D341Med (cell line): Measurements from ENCODE around the gene KRT5.
"Not testable (repeated sequence)": the region's sequence is repeated elsewhere in the genome, so short reads cannot be mapped to it uniquely, and the experiment has no call there.

Source experiments
- DNase-seq: peaks from one replicate; pipeline ENCODE4 v3.0.0; 2012; ENCODE audit warnings: low spot score

KRT5 gene

GRCh38 chr12:52494100-52494499 lies 26.1 kb downstream of the KRT5 start:
- DNase-seq: no peak

DNA sequence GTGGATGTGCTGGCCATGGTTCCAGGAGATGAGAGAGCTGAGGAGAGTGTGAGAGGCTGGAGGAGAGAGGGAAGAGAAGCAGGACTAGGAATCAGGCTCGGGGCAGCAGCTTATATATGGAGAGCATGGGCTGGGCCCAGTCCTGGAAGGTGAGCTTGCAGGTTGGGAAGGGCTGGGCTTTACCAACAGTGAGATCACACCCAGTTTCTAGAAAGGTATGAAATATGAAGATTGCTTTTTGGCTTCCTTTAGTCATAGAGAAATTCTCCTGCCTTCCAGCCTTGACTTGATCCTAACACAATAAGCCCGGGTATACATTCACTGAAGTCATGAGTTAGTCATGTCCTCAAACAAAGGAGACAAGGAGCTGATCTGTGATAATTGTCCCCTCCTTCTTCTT lies 27.0 kb downstream of the KRT5 start, which contains the start of gene KRT6A:
TSS of gene KRT6A (minus strand) at position 86 of the 400 bp plus-strand sequence. CDS start at position 17, 69 bp downstream.
- no peak for DNase-seq

DNA sequence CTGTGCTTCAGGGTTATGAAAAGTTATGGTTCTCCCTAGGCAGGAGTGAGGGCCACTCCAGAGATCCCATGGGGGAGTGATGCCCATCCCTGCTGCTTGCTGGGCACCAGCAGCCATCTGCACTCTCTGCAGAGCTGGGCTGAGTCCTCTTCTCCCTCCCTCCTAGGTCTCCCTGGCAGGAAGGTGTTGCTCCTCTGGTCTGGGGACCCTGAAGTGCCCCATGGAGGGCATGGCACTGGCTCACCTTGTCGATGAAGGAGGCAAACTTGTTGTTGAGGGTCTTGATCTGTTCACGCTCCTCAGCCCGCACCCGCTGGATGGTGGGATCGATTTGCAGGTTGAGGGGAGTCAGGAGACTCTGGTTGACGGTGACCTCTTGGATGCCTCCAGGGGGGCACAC lies 27.8 kb downstream of the KRT5 start:
- DNase-seq: not testable (repeated sequence)

DNA sequence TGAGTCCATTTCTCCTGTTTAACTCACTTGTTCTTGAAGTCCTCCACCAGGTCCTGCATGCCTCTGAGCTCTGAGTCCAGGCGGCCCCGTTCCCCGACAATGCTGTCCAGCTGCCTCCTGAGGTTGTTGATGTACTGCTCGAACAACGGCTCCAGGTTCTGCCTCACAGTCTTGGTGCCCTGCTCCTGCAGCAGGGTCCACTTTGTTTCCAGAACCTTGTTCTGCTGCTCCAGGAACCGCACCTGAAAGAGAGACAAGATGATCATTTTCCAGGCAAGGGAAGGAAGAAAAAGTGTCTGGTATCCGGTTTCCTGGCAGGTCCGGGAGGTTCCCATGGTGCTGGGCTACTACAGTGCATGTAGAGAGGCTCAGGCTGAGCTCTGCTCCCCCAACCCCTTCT lies 28.7 kb downstream of the KRT5 start:
- not testable (repeated sequence) for DNase-seq

- DNase-seq: no peak
Observed at GRCh38 chr12:52488736-52489135, 31.5 kb downstream of the KRT5 start.

DNA sequence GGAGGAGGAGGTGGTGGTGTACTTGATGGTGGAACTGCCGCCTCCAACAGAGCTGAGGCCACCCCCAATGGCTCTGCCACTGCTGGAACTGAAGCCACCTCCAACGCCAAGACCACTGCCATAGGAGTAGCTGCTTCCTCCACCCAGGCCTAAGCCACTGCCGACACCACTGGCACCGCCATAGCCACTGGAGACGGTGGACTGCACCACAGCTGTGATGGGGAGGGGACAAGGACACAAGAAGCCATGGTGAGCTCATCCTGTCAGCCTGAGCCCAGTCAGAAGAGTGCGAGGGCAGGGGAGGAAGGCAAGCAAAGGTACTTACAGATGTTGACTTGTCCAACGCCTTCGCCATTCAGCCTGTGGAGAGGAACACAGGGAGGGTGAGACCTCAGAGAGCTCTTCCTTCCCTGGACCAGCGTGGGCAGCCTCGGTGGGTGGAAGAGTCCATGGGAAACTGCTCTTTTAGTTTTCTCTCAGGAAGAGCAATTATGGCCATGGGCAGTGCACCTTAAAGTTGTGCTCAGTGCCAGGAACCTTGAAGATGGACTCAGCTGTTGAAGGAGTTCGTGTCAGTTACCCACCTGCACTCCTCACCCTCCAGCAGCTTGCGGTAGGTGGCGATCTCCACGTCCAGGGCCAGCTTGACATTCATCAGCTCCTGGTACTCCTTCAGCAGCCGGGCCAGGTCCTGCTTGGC lies 32.3 kb downstream of the KRT5 start:
- not testable (repeated sequence) for DNase-seq

GRCh38 chr12:52487211-52487610 lies 33.0 kb downstream of the KRT5 start:
- no peak for DNase-seq

- no peak for DNase-seq
Observed at GRCh38 chr12:52486166-52487105, 33.8 kb downstream of the KRT5 start.

DNA sequence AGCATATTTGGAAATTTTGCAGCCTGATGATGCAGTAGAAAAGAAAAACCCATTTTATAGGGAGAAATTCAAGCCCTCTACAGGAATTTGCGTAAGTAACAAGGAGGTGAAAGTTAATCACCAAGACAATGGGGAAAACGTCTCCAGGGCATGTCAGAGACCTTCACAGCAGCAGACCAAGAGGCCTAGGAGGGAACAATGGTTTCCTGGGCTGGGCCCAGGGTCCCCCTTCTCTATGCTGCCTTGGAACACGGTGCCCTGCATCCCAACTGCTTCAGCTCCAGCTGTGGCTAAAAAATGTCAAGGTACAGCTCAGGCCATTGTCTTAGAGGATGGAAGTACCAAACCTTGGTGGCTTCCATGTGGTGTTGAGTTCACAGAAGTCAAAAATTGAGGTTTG lies 40.1 kb downstream of the KRT5 start:
- no peak for DNase-seq

GRCh38 chr12:52477651-52478050 lies 42.5 kb downstream of the KRT5 start:
- no peak for DNase-seq

GRCh38 chr12:52474212-52474611 lies 46.0 kb downstream of the KRT5 start:
- no peak for DNase-seq

- no peak for DNase-seq
Observed at GRCh38 chr12:52473768-52474167, 46.4 kb downstream of the KRT5 start, which contains the start of gene KRT6C. KRT6C (minus strand) TSS chr12:52473805; CDS start chr12:52473737, 68 bp downstream.

- no peak for DNase-seq
Observed at GRCh38 chr12:52469853-52470252, 50.3 kb downstream of the KRT5 start.

GRCh38 chr12:52464897-52465296 lies 55.3 kb downstream of the KRT5 start:
- DNase-seq: no peak
